Measurements from ENCODE around the gene CBLC. TPM values are rescaled to one million over a fixed set of nuclear protein-coding genes. Genes with fewer than 3 reads are reported as not detected.
A peak's percentile ranks its signal among the peaks of the same experiment; 100 is the strongest.
"Not testable (repeated sequence)": the region's sequence is repeated elsewhere in the genome, so short reads cannot be mapped to it uniquely, and the experiment has no call there.

CBLC gene
- total RNA-seq, 1 donor from 2014 or later = 2.3 TPM

GRCh38 chr19:44762038-44762437, 15.7 kb upstream of the CBLC start:
- Histone ChIP-seq H3K27ac (no peak overlapping the region), H3K27me3 (ENCODE audit: low read depth) (no peaks in the 10 kb centered on the region), H3K4me1 (peaks cover 17% of the 10 kb centered on the region), H3K36me3 (peaks cover 41% of the 10 kb centered on the region), H3K9me3 (no peaks in the 10 kb centered on the region), H3K4me3 (no peak overlapping the region)
- no peak for TF ChIP-seq CTCF (IDR thresholded peaks at IDR 0.05)
- intact Hi-C loops (cut with DNase I) = no loop called here
- DNase-seq (no peak), ATAC-seq (no peak)

- Histone ChIP-seq H3K27ac (no peak overlapping the region), H3K9me3 (no peaks in the 10 kb centered on the region), H3K4me3 (no peak overlapping the region), H3K27me3 (ENCODE audit: low read depth) (no peaks in the 10 kb centered on the region), H3K36me3 (peaks cover 13% of the 10 kb centered on the region), H3K4me1 (peaks cover 12% of the 10 kb centered on the region)
- DNase-seq (peak; percentile 73), ATAC-seq (peak; percentile 13 to 15)
- intact Hi-C loops (cut with DNase I) = no loop called here
- TF ChIP-seq CTCF (IDR thresholded peaks at IDR 0.05) = no peak
These were observed 12.4 kb upstream of the CBLC start for GRCh38 chr19:44765033-44765948.

GRCh38 chr19:44765949-44766335, 11.7 kb upstream of the CBLC start:
- DNase-seq = no peak
- Histone ChIP-seq H3K27ac (no peak overlapping the region), H3K4me1 (peaks cover 19% of the 10 kb centered on the region), H3K9me3 (no peaks in the 10 kb centered on the region), H3K36me3 (peaks cover 6% of the 10 kb centered on the region), H3K4me3 (no peak overlapping the region), H3K27me3 (ENCODE audit: low read depth) (no peaks in the 10 kb centered on the region)
- intact Hi-C loops (cut with DNase I) = no loop called here
- TF ChIP-seq CTCF (IDR thresholded peaks at IDR 0.05) = no peak
- ATAC-seq = no peak

- ATAC-seq (no peak), DNase-seq (no peak)
- TF ChIP-seq CTCF (IDR thresholded peaks at IDR 0.05) = no peak
- Histone ChIP-seq H3K27ac (no peak overlapping the region), H3K27me3 (ENCODE audit: low read depth) (no peaks in the 10 kb centered on the region), H3K4me1 (peaks cover 20% of the 10 kb centered on the region), H3K9me3 (no peaks in the 10 kb centered on the region), H3K36me3 (no peaks in the 10 kb centered on the region), H3K4me3 (no peak overlapping the region)
- intact Hi-C loops (cut with DNase I) = no loop called here
These were observed 10.2 kb upstream of the CBLC start for GRCh38 chr19:44767295-44768180.

- H3K36me3 ChIP-seq = no peaks in the 10 kb centered on the region
- H3K9me3 ChIP-seq = no peaks in the 10 kb centered on the region
- no peaks in the 10 kb centered on the region for H3K27me3 ChIP-seq (ENCODE audit: low read depth)
- H3K4me3 ChIP-seq = no peak overlapping the region
- ATAC-seq = peak; percentile 100
- H3K27ac ChIP-seq = no peak overlapping the region
- peak; percentile 81 for TF ChIP-seq CTCF (IDR thresholded peaks at IDR 0.05)
- intact Hi-C loops (cut with DNase I) = loop anchor here (5.0 kb wide), 1 partner anchor 48 kb away; no protein-coding TSS in a partner anchor
- DNase-seq = peak; percentile 97
- H3K4me1 ChIP-seq = peaks cover 20% of the 10 kb centered on the region
These were observed 7.0 kb upstream of the CBLC start for GRCh38 chr19:44770550-44771257.

- not testable (repeated sequence) for H3K9me3 ChIP-seq; DNase-seq; H3K4me3 ChIP-seq; H3K36me3 ChIP-seq; H3K27ac ChIP-seq; H3K27me3 ChIP-seq (ENCODE audit: low read depth); ATAC-seq
- intact Hi-C loops (cut with DNase I) = loop anchor here (5.0 kb wide), 1 partner anchor 50 kb away; no protein-coding TSS in a partner anchor
- peaks cover 20% of the 10 kb centered on the region for H3K4me1 ChIP-seq
These were observed 5.5 kb upstream of the CBLC start for GRCh38 chr19:44772144-44772543.
